ENCODE measurements around the gene NOXRED1. TPM values are rescaled to one million over a fixed set of nuclear protein-coding genes. Genes with fewer than 3 reads are reported as not detected.

NOXRED1 gene
- total and polyA plus RNA-seq, 2 experiments from 2014 or later = 0.24 TPM; not detected in 1

Small RNAs within 50 kb of the gene (small RNA-seq; reads per million reads assigned to genes)
- gene RF00404 (ENCODE audit: low replicate concordance) = not detected

Other genes starting within 250 kb of the NOXRED1 start
- 6.3 and 6.4 TPM in 2 replicates for gene TMEM63C, start 241.7 kb downstream of the NOXRED1 start, total RNA-seq (2014; rRNA removed; shearing (Covaris generic))
- gene TMEM63C, start 241.7 kb downstream of the NOXRED1 start, polyA plus RNA-seq (2016; fragmentation: Nextera tagmentation; extraction: Ambion mirVana) = 1.2 and 2.1 TPM in 2 replicates
- gene NGB, start 152.3 kb downstream of the NOXRED1 start, total RNA-seq (2014; rRNA removed; shearing (Covaris generic)) = 0.27 and 1.0 TPM in 2 replicates
- gene NGB, start 152.3 kb downstream of the NOXRED1 start, polyA plus RNA-seq (2016; fragmentation: Nextera tagmentation; extraction: Ambion mirVana) = 0.10 and 0.21 TPM in 2 replicates
- 29.9 and 35.4 TPM in 2 replicates for gene POMT2, start 102.6 kb downstream of the NOXRED1 start, total RNA-seq (2014; rRNA removed; shearing (Covaris generic))
- gene POMT2, start 102.6 kb downstream of the NOXRED1 start, polyA plus RNA-seq (2016; fragmentation: Nextera tagmentation; extraction: Ambion mirVana) = 20.5 and 24.3 TPM in 2 replicates
- gene GSTZ1, start 102.5 kb downstream of the NOXRED1 start, total RNA-seq (2014; rRNA removed; shearing (Covaris generic)) = 26.3 and 31.0 TPM in 2 replicates
- 29.0 and 30.4 TPM in 2 replicates for gene GSTZ1, start 102.5 kb downstream of the NOXRED1 start, polyA plus RNA-seq (2016; fragmentation: Nextera tagmentation; extraction: Ambion mirVana)
- gene TMED8, start 46.4 kb downstream of the NOXRED1 start, total RNA-seq (2014; rRNA removed; shearing (Covaris generic)) = 13.8 and 14.4 TPM in 2 replicates
- 4.0 and 4.3 TPM in 2 replicates for gene TMED8, start 46.4 kb downstream of the NOXRED1 start, polyA plus RNA-seq (2016; fragmentation: Nextera tagmentation; extraction: Ambion mirVana)
- 0.76 TPM in 1 of 2 replicates, not detected in the other for gene SAMD15, start 46.1 kb downstream of the NOXRED1 start, total RNA-seq (2014; rRNA removed; shearing (Covaris generic))
- gene SAMD15, start 46.1 kb downstream of the NOXRED1 start, polyA plus RNA-seq (2016; fragmentation: Nextera tagmentation; extraction: Ambion mirVana) = 0.61 and 0.94 TPM in 2 replicates
- 21.8 and 27.1 TPM in 2 replicates for gene VIPAS39, start 34.1 kb upstream of the NOXRED1 start, total RNA-seq (2014; rRNA removed; shearing (Covaris generic))
- 7.8 and 9.4 TPM in 2 replicates for gene VIPAS39, start 34.1 kb upstream of the NOXRED1 start, polyA plus RNA-seq (2016; fragmentation: Nextera tagmentation; extraction: Ambion mirVana)
- gene AHSA1, start 34.6 kb upstream of the NOXRED1 start, total RNA-seq (2014; rRNA removed; shearing (Covaris generic)) = 175 and 177 TPM in 2 replicates
- 213 TPM in 2 replicates for gene AHSA1, start 34.6 kb upstream of the NOXRED1 start, polyA plus RNA-seq (2016; fragmentation: Nextera tagmentation; extraction: Ambion mirVana)
- gene ISM2, start 75.3 kb upstream of the NOXRED1 start, total RNA-seq (2014; rRNA removed; shearing (Covaris generic)) = 0.69 and 2.7 TPM in 2 replicates
- gene ISM2, start 75.3 kb upstream of the NOXRED1 start, polyA plus RNA-seq (2016; fragmentation: Nextera tagmentation; extraction: Ambion mirVana) = 0.45 and 1.3 TPM in 2 replicates
- 35.8 and 38.9 TPM in 2 replicates for gene SPTLC2, start 193.1 kb upstream of the NOXRED1 start, total RNA-seq (2014; rRNA removed; shearing (Covaris generic))
- gene SPTLC2, start 193.1 kb upstream of the NOXRED1 start, polyA plus RNA-seq (2016; fragmentation: Nextera tagmentation; extraction: Ambion mirVana) = 18.0 and 22.3 TPM in 2 replicates